Eye (tissue), 1 donor: ENCODE results near the gene ADH7.
"Not testable (repeated sequence)": the region's sequence is repeated elsewhere in the genome, so short reads cannot be mapped to it uniquely, and the experiment has no call there.

Source experiments
- DNase-seq: peaks from one replicate; pipeline ENCODE4 v3.0.0-alpha.2; 2015

ADH7 gene

GRCh38 chr4:99414902-99415301 is 20.2 kb downstream of the ADH7 start:
- DNase-seq = not testable (repeated sequence)

GRCh38 chr4:99414401-99414800 is 20.7 kb downstream of the ADH7 start:
- no peak for DNase-seq

- DNase-seq = peak; percentile 30
Observed at GRCh38 chr4:99413140-99413539, 22.0 kb downstream of the ADH7 start.

GRCh38 chr4:99411041-99411440 is 24.1 kb downstream of the ADH7 start:
- no peak for DNase-seq

GRCh38 chr4:99410075-99410474 is 25.1 kb downstream of the ADH7 start:
- DNase-seq = no peak

- DNase-seq = no peak
Observed at GRCh38 chr4:99408346-99408745, 26.8 kb downstream of the ADH7 start.

GRCh38 chr4:99405433-99406115 is 29.6 kb downstream of the ADH7 start:
- peak; percentile 93 for DNase-seq

GRCh38 chr4:99404595-99405287 is 30.4 kb downstream of the ADH7 start:
- no peak for DNase-seq

GRCh38 chr4:99403380-99404184 is 31.6 kb downstream of the ADH7 start:
- no peak for DNase-seq

- DNase-seq = no peak
Observed at GRCh38 chr4:99402765-99403164, 32.4 kb downstream of the ADH7 start.

GRCh38 chr4:99400831-99401230 is 34.3 kb downstream of the ADH7 start:
- no peak for DNase-seq

- DNase-seq = no peak
Observed at GRCh38 chr4:99399017-99399416, 36.1 kb downstream of the ADH7 start.

GRCh38 chr4:99395595-99396364 is 39.4 kb downstream of the ADH7 start:
- no peak for DNase-seq

GRCh38 chr4:99394896-99395295 is 40.2 kb downstream of the ADH7 start:
- DNase-seq = no peak

GRCh38 chr4:99390055-99390454 is 45.1 kb downstream of the ADH7 start:
- no peak for DNase-seq

GRCh38 chr4:99389606-99390005 is 45.5 kb downstream of the ADH7 start:
- DNase-seq = no peak

GRCh38 chr4:99383833-99384392 is 51.2 kb downstream of the ADH7 start:
- DNase-seq = peak; percentile 70

GRCh38 chr4:99383399-99383798 is 51.7 kb downstream of the ADH7 start:
- DNase-seq = no peak

GRCh38 chr4:99382745-99383360 is 52.3 kb downstream of the ADH7 start:
- DNase-seq = no peak

GRCh38 chr4:99381588-99382175 is 53.5 kb downstream of the ADH7 start:
- DNase-seq = no peak

GRCh38 chr4:99379571-99379970 is 55.6 kb downstream of the ADH7 start:
- no peak for DNase-seq

- DNase-seq = no peak
Observed at GRCh38 chr4:99378876-99379275, 56.3 kb downstream of the ADH7 start.
